ENCODE measurements around the gene PFKL.
A peak's percentile ranks its signal among the peaks of the same experiment; 100 is the strongest.

Gene PFKL

DNA sequence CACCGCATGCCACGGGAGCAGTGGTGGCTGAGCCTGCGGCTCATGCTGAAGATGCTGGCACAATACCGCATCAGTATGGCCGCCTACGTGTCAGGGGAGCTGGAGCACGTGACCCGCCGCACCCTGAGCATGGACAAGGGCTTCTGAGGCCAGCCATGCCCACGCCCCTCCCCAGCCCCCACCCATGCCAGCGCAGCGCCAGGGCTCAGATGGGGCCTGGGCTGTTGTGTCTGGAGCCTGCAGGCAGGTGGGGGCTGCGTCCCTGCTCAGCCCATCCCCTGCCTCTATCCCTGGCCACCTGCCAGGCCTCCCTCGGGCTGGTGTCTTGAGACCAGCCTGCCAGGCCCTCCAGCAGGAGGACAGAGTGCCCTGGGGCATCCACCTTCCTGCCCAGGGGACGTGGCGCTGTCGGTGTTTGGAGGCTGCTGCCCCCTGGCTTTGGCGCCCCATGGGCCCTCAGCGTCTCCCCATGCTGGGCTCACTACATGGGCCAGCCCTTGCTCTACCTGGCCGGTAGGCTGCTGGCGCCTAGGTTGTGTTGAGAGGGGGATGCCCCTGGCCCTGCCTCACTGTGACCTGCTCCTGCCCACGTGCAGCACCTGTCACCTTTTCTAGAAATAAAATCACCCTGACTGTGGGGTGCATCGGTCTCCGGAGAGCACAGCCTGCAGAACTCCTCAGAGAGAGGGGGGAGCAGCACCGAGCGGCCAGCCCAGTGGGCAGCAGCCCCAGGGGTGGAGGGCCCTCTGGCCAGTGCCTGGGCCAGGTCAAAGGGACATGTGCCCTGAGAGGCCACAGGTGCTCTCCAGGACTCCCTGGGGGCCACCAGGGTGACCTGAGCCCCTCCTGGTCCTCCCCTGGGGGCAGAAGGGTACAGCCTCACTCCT is 27.1 kb downstream of the PFKL start:
- no peak for DNase-seq

DNA sequence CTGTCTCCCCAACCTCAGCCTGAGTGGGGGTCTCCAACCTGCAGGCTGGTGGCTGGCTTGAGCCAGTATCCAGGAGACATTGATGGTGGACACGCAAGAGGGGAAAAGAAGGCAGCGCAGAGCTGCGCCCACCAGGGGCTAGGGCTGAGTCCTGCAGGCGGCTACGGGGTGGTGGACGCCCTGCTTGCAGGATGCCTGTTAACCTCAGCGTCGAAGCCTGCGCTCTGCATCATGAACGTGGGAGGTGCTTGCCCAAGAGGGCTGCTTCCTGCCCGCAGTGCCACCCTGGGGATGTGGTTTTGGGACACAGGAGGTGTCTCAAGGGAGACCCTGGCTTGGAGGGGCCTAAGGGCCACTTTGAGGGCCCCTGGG is 27.7 kb downstream of the PFKL start:
- no peak for DNase-seq

DNA sequence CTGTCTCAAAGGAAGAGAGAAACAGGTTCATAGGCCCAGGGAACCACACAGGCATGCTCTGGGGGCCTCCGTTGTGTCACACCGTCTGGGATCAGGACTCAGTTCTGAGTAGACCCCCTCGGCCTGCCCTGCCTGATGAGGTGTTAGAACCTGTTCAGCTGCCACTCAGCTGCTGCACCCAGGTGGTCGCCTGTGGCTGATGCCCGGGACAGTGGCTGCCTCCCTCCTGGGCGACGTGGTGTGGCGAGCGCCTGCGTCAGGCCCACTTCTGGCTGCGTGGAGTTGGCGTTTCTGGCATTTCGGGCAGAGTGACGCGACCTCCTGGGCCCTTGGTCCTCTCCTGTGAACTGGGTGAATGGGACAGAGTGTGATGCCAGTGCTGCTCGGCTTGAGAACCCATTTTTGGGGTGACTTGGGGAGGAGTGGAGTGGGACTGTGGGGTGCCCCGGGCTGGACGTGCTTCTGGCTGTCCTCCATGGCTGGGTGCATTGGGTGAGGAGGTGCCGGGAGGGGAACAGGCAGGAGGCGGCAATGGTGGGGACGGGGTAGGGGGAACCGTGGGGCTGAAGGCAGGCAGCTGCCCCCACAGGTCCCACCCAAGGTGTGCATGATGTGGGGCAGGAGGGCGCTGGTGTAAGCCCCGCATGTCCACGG is 28.5 kb downstream of the PFKL start:
- DNase-seq, result no peak

GRCh38 chr21:44329086-44329889 is 29.4 kb downstream of the PFKL start:
- DNase-seq, result peak in 12 of 51 donors; percentile 11 to 59 (median 40)

GRCh38 chr21:44329971-44330681 is 30.3 kb downstream of the PFKL start:
- no peak for DNase-seq

GRCh38 chr21:44330698-44331097 is 30.8 kb downstream of the PFKL start:
- no peak for DNase-seq

DNA sequence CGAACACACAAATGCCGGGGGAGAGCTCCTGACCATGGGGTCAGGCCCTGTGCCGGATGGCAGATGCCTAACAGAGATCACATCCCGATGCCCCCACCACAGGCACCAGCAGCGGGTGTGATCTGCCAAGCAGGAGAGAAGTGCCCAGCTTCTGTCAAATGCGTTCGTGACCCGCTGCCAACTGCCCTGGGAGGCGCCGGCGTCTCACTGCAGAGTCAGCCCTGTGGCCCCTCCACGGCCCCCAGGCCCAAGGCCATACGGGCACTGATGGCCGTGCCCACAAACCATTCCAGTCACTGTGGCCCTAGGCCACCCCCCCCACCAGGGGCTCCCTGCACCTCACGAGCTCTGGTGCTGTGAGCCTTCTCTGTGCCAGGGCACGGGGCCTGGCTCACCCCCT is 31.4 kb downstream of the PFKL start:
- DNase-seq, result no peak

DNA sequence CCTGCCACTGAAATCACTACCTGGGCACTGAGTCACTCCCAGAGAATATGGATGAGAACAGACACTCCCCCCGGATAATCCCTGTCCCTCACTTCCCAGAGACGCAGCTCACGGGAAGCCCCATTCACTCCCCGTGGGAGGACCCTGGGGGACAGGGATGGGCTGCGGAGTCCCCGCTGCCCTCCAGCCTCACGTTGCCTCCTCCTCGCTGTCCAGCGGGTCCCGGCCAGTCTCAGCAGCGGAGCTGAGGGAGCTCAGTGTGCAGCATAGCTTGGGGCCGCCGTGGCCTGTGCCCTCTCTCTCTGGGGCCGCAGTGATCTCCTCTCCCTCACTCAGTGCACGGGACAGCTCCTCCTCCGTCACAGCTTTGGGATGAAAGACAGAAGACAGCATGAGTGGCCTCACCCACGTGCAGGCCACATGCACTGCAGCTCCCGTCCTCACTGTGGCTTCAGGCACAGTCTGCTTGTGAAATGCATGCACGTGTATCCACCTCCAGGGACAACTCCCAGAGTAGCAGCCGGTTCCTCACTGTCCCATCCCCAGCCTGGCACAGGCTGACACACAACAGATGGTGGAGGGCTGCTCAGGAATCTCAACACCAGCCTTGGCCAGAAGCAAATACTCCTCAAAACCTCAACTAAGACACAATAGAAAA is 31.9 kb downstream of the PFKL start:
- no peak for DNase-seq

GRCh38 chr21:44332383-44332782 is 32.5 kb downstream of the PFKL start:
- DNase-seq, result no peak

DNA sequence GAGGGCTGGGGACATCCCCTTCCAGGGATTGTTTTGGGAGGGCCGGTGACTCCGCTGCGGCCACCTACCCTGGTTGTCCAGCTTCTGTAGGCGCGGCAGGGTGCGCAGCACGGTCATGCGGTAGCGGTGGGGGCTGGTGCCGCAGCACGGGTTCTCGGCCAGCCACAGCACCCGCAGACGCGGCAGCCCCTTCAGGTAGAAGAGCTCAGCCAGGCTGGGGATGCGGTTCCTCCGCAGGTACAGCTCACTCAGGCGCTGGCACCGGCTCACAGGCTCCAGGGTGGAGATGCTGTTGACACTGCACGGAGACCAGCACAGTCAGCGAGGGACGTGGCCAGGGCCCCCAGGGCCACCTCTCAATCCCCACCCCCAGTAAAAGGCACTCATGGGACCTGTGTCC is 33.1 kb downstream of the PFKL start:
- DNase-seq, result no peak

- no peak for DNase-seq
Observed at GRCh38 chr21:44333509-44334328, 33.9 kb downstream of the PFKL start.

DNA sequence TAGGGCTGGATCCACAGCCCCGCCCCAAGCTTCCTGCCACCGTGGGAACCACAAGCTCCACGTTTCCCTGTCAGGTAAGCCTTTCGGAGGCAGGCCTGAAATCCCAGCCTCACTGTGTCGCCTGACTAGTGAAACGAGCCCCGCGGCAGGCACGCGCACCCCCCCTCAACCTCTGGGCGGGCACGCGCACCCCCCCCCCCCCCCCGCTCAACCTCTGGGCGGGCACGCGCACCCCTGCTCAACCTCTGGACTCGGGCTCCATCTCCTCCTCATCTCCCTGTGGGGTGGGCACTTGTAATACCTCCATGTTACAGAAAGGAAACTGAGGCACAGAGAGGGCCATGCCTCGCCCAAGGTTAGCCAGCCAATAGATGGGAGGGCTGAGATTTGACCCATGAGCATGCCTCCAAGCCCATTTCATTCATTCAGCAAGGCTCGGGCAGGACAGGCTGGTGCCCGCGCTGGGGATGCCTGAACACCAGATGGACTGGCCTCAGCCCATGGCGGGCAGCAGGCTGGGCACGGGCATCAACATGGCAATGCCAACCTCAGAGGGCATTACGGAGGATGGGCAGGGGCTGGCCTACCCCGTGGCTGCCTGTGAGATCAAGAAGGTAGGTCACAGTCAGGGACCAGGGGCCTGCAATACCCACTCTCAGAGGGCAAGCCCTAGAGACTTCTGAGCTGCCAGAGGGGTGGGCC is 34.6 kb downstream of the PFKL start:
- no peak for DNase-seq

DNA sequence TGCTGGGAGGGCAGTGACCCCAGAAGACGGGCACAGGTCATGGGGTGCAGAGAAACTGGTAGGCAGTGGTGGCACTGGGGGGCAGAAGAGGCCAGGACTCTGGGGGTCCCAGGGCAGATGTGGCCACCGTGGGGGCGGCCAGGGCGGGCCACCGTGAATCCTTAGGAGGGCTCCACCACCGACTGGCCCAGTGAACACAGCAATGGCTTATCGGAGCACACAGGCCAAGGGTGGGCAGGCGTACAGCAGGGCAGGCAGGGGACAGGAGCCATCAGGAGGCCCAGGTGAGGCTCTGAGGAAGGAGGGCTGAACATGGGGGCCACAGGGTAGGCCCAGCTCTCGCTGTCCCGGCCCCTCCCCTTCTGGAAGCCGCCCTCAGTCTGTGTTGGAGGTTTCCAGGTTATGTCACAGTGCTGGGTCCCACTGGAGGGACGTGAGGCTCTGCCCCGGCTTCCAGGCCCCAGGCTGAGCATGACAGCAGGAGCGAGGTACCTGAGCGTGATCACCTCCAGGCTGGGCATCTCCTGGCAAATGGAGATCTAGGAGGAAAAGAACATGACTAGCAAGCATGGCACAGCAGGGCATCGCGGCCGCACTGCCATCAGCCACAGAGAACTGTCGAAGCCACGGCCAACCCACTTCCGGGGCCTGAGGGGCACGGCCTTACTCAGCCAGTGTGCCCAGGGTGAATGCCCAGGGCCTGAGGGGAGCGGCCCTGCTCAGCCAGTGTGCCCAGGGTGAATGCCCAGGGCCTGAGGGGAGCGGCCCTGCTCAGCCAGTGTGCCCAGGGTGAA is 35.6 kb downstream of the PFKL start:
- DNase-seq, result no peak

GRCh38 chr21:44337449-44337848 is 37.6 kb downstream of the PFKL start:
- DNase-seq, result no peak

GRCh38 chr21:44337941-44338895 is 38.4 kb downstream of the PFKL start:
- DNase-seq, result peak in 45 of 51 donors; percentile 10 to 90 (median 64)

GRCh38 chr21:44338971-44339910 is 39.4 kb downstream of the PFKL start, which contains the start of gene CFAP410:
TSS of gene CFAP410 (minus strand) at chr21:44339390. CDS start at chr21:44339194, 196 bp downstream.
- DNase-seq, result peak; percentile 83 to 100 (median 94)
